Raji (cell line): ENCODE data around the gene TPT1.

Experiments used
- POLR2A ChIP-seq: IDR thresholded peaks from 2 replicates; pipeline ENCODE4 v1.6.1; 2011; ENCODE audit warnings: low read depth, low read length, control low read depth; ENCODE audit not compliant: insufficient read depth

Gene TPT1

GRCh38 chr13:45364876-45365557 is 24.0 kb upstream of the TPT1 start:
- no peak for TF ChIP-seq POLR2A

DNA sequence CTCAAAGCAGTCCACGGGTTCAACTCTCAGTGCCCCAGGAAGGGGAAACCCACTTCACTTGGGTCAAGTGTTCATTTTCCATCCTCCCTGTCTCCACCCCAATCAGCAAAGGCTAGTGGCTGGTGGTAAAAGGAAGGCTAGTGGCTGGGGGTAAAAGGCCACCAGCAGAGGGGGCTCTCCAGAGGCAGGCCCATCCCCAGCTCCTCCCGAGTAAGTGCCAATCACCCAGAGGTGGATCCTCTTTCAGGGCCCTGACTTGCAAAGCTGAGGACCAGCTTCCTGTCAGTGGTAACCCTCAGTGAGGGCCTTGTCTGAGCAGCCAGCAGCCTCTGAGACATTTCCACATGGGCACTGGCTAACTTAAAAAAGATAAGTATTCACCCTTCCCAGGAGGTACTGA is 22.0 kb upstream of the TPT1 start:
- 0 out of 2 replicates have a peak, but pooled peaks have one; percentile 42 for TF ChIP-seq POLR2A

GRCh38 chr13:45361596-45362206 is 20.7 kb upstream of the TPT1 start:
- no peak for TF ChIP-seq POLR2A

GRCh38 chr13:45356966-45357672 is 16.1 kb upstream of the TPT1 start:
- TF ChIP-seq POLR2A, result no peak

GRCh38 chr13:45353895-45354294 is 12.9 kb upstream of the TPT1 start:
- no peak for TF ChIP-seq POLR2A

DNA sequence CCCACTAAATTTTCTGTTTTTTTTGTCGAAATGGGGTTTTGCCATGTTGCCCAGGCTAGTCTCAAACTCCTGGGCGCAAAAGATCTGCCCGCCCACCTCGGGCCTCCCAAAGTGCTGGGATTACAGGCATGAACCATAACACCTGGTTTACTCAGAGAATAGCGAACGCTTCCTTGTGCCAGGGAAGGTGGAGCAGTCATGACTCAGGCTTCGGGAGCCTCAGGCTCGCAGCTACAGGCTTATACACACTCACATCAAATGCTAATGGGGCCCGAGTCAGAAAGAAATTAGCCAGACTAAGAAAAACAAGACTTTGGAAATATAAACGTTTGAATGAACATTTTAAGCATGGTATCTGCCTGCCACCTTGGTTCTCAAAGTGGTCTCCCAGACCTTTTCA is 11.0 kb upstream of the TPT1 start:
- TF ChIP-seq POLR2A, result no peak

DNA sequence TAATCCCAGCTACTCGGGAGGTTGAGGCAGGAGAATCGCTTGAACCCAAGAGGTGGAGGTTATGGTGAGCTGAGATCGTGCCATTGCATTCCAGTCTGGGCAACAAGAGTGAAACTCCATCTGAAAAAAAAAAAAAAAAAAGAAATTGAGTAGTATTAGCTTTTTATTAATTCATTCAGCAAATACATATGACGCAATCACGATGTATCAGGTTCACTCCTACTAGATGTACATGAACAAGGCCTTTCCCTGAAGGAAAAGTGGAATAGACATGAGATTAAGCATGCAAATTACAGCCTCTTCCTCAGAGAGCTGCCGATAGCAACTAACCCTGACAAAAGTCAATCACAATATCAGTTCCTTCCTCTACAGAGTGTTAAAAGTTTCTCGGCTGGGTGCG is 9.2 kb upstream of the TPT1 start:
- TF ChIP-seq POLR2A, result no peak

- no peak for TF ChIP-seq POLR2A
Measured at GRCh38 chr13:45349438-45349837, 8.5 kb upstream of the TPT1 start.

GRCh38 chr13:45341799-45342500 is 967 bp upstream of the TPT1 start:
- TF ChIP-seq POLR2A, result no peak

- no peak for TF ChIP-seq POLR2A
Measured at GRCh38 chr13:45340422-45341033, 455 bp downstream of the TPT1 start.

DNA sequence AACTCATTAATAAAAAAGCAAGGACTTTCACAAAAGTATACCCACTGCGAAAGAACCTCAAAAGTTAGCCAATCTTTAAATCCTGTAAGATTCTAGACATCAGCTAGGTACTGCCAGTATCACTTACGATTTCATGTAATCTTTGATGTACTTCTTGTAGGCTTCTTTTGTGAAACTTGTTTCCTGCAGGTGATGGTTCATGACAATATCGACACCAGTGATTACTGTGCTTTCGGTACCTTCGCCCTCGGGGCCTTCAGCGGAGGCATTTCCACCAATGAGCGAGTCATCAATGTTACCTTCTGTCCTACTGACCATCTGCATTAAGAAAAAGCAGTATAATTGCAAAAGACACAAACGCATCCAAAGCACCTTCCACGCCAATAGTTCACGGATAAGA is 1.1 kb downstream of the TPT1 start:
- TF ChIP-seq POLR2A, result no peak

DNA sequence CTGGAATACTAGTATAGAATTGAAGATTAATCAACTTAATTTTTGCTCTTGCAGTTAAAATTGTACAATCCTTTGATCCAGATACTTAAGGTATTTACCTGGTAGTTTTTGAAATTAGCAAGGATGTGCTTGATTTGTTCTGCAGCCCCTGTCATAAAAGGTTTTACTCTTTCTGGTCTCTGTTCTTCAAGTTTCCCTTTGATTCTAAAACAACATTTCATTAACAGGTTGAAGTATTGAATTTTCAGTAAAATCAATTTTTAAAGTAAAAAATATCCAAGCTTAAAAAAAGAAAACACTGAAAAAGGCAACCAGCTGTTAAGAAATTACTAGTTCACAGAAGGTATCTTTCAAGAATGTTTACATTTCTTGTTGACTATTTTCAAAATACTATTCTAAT is 1.6 kb downstream of the TPT1 start:
- TF ChIP-seq POLR2A, result no peak

DNA sequence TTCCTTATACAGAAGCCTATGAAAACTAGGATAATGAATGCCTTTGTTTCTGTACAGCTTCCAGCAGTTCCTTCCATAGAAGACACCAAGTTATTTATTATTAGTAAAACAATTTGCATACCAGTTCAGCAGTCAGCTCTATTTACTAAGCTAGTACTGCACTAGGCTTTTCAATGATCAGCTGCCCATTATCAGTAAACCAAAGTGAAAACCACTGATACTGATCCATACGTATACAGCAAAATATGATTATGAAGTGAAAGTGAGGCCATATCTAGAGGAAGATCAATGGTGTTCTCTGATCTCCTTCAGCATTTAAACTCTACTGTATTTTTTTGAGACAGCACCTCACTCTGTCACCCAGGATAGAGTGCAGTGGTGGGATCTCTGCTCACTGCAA is 3.2 kb downstream of the TPT1 start:
- no peak for TF ChIP-seq POLR2A

DNA sequence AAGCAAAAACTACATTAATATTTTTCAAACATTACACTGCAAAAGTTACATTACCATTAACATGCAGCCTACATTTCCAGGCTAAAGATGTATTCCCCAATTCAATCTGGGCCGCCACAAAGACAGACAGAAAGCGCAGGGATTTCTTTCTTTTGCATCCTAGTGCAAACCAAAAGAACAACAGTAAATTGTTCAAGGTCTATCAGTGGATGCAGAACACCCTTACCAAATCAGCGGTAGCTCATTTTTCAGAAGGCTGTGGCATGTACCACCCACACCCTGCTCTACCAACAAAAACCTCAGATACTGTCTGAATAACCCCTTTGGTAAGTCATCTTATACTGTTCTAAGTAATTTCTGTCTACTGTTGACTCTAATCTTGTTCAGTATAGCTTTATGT is 3.6 kb downstream of the TPT1 start:
- no peak for TF ChIP-seq POLR2A
